ENCODE measurements around the gene IL1RAP. TPM values are rescaled to one million over a fixed set of nuclear protein-coding genes. Genes with fewer than 3 reads are reported as not detected.

The IL1RAP gene
- total and polyA plus RNA-seq, 2 donors (not counting 3 experiments of a cell fraction or from before 2014, with no cell fraction given), result 4.3 to 9.2 TPM

- POLR2A ChIA-PET, result no interaction called here
- DNase-seq (ENCODE audit: low read depth, low spot score) (no peak), FAIRE-seq (no peak)
- Histone ChIP-seq H3K9me3 (replicated peaks; ENCODE audit: control insufficient read depth, insufficient read depth, low read length) (no peaks in the 10 kb centered on the region), H3K4me3 (replicated peaks in 1 of 3; ENCODE audit: insufficient read depth in 1 of 3, low read depth in 1 of 3, low read length in 3 of 3) (no peak overlapping the region), H3K36me3 (ENCODE audit: control insufficient read depth in 2 of 2, extremely low read depth in 1 of 2, insufficient read depth in 2 of 2, low read length in 2 of 2) (no peaks in the 10 kb centered on the region), H2AFZ (ENCODE audit: low read depth, low read length) (no peak overlapping the region), H4K20me1 (replicated peaks; ENCODE audit: control insufficient read depth, extremely low read depth, insufficient read depth, low read length) (no peaks in the 10 kb centered on the region), H3K9ac (replicated peaks; ENCODE audit: extremely low read depth, insufficient read depth, low read length) (no peak overlapping the region), H3K9me1 (replicated peaks; ENCODE audit: control insufficient read depth, extremely low read depth, insufficient read depth, low read length) (no peaks in the 10 kb centered on the region), H3K27ac (ENCODE audit: insufficient read depth, low read depth, low read length) (no peak overlapping the region), H3K4me2 (ENCODE audit: insufficient read depth, low read length) (no peak overlapping the region), H3K4me1 (ENCODE audit: control insufficient read depth, extremely low read depth, insufficient read depth, low read length) (no peaks in the 10 kb centered on the region), H3K79me2 (ENCODE audit: control insufficient read depth, insufficient read depth, low read length) (no peaks in the 10 kb centered on the region), H3K27me3 (ENCODE audit: control insufficient read depth in 2 of 2, insufficient read depth in 2 of 2, low read length in 2 of 2) (no peaks in the 10 kb centered on the region)
- TF ChIP-seq POLR2A (IDR thresholded peaks at IDR 0.05; ENCODE audit: low read depth, low read length) (no peak), MYC (IDR thresholded peaks at IDR 0.05; ENCODE audit: low read depth, low read length) (no peak), FOS (IDR thresholded peaks at IDR 0.05; ENCODE audit: borderline replicate concordance, insufficient read depth, low read length) (no peak)
- TF ChIP-seq, protein P1, sequence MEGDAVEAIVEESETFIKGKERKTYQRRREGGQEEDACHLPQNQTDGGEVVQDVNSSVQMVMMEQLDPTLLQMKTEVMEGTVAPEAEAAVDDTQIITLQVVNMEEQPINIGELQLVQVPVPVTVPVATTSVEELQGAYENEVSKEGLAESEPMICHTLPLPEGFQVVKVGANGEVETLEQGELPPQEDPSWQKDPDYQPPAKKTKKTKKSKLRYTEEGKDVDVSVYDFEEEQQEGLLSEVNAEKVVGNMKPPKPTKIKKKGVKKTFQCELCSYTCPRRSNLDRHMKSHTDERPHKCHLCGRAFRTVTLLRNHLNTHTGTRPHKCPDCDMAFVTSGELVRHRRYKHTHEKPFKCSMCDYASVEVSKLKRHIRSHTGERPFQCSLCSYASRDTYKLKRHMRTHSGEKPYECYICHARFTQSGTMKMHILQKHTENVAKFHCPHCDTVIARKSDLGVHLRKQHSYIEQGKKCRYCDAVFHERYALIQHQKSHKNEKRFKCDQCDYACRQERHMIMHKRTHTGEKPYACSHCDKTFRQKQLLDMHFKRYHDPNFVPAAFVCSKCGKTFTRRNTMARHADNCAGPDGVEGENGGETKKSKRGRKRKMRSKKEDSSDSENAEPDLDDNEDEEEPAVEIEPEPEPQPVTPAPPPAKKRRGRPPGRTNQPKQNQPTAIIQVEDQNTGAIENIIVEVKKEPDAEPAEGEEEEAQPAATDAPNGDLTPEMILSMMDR (IDR thresholded peaks at IDR 0.05; ENCODE audit: extremely low read depth in 1 of 2, insufficient read depth in 1 of 2, low read depth in 1 of 2, low read length in 2 of 2), result no peak
- intact Hi-C loops (cut with micrococcal nuclease), result no loop called here
- no TSS peak for BruUV-seq (replicated peaks)
- dilution Hi-C loops (cut with MboI; ENCODE audit: extremely low pct_ligation_motif_present, low sequenced_read_pairs), result no loop called here
- CTCF ChIA-PET, result no interaction called here
Observed at GRCh38 chr3:190595179-190595795, 81.4 kb downstream of the IL1RAP start.

DNA sequence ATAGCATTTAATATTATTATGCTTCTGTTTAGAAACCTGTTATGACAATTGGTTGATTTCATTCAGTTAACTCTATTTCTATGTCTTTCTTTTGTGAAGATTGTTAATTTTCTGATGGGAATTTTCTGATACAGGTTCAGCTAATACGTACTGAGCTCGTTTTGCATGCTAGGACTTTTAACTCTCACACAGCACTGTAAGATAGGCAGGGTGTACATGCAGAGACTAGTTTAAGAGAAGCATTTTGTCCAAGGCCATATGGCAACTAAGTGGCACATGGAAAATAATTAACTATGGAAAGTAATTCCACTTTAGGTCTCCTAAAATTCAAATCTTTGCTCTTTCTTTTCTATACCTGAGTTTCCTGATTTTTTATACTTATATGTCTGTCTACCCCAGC is 81.9 kb downstream of the IL1RAP start:
- Histone ChIP-seq H3K4me2 (ENCODE audit: insufficient read depth, low read length) (no peak overlapping the region), H4K20me1 (replicated peaks; ENCODE audit: control insufficient read depth, extremely low read depth, insufficient read depth, low read length) (no peaks in the 10 kb centered on the region), H2AFZ (ENCODE audit: low read depth, low read length) (no peak overlapping the region), H3K27ac (ENCODE audit: insufficient read depth, low read depth, low read length) (no peak overlapping the region), H3K9me1 (replicated peaks; ENCODE audit: control insufficient read depth, extremely low read depth, insufficient read depth, low read length) (no peaks in the 10 kb centered on the region), H3K4me1 (ENCODE audit: control insufficient read depth, extremely low read depth, insufficient read depth, low read length) (no peaks in the 10 kb centered on the region), H3K4me3 (replicated peaks in 1 of 3; ENCODE audit: insufficient read depth in 1 of 3, low read depth in 1 of 3, low read length in 3 of 3) (no peak overlapping the region), H3K36me3 (ENCODE audit: control insufficient read depth in 2 of 2, extremely low read depth in 1 of 2, insufficient read depth in 2 of 2, low read length in 2 of 2) (no peaks in the 10 kb centered on the region), H3K79me2 (ENCODE audit: control insufficient read depth, insufficient read depth, low read length) (no peaks in the 10 kb centered on the region), H3K9me3 (replicated peaks; ENCODE audit: control insufficient read depth, insufficient read depth, low read length) (no peaks in the 10 kb centered on the region), H3K9ac (replicated peaks; ENCODE audit: extremely low read depth, insufficient read depth, low read length) (no peak overlapping the region), H3K27me3 (ENCODE audit: control insufficient read depth in 2 of 2, insufficient read depth in 2 of 2, low read length in 2 of 2) (no peaks in the 10 kb centered on the region)
- ChIA-PET CTCF (no interaction called here), POLR2A (no interaction called here)
- FAIRE-seq (no peak), DNase-seq (ENCODE audit: low read depth, low spot score) (no peak)
- dilution Hi-C loops (cut with MboI; ENCODE audit: extremely low pct_ligation_motif_present, low sequenced_read_pairs) (no loop called here), intact Hi-C loops (cut with micrococcal nuclease) (no loop called here)
- no peak for TF ChIP-seq GATA2 (IDR thresholded peaks at IDR 0.05; ENCODE audit: insufficient read depth, insufficient read length, low read depth, low read length)
- TF ChIP-seq, protein P1 (IDR thresholded peaks at IDR 0.05; ENCODE audit: extremely low read depth in 1 of 2, insufficient read depth in 1 of 2, low read depth in 1 of 2, low read length in 2 of 2), result no peak
- TF ChIP-seq JUN (IDR thresholded peaks at IDR 0.05; ENCODE audit: borderline replicate concordance, insufficient read depth, insufficient read length, low read depth), result no peak
- TF ChIP-seq FOS (IDR thresholded peaks at IDR 0.05; ENCODE audit: borderline replicate concordance, insufficient read depth, low read length), result no peak
- TF ChIP-seq MYC (IDR thresholded peaks at IDR 0.05; ENCODE audit: low read depth, low read length), result no peak
- TF ChIP-seq MAX (IDR thresholded peaks at IDR 0.05; ENCODE audit: insufficient read depth, insufficient read length), result no peak
- TF ChIP-seq POLR2AphosphoS5 (IDR thresholded peaks at IDR 0.05; ENCODE audit: insufficient read depth, low read depth, low read length), result no peak
- TF ChIP-seq POLR2A (IDR thresholded peaks at IDR 0.05; ENCODE audit: low read depth, low read length), result no peak
- TF ChIP-seq EZH2 (IDR thresholded peaks at IDR 0.05; ENCODE audit: borderline replicate concordance, low read depth, low read length, severe bottlenecking), result no peak
- no TSS peak for BruUV-seq (replicated peaks)

Data from endothelial cell of umbilical vein (primary cell).